K562 (cell line): Measurements from ENCODE around the gene ADM5. TPM values are rescaled to one million over a fixed set of nuclear protein-coding genes. Genes with fewer than 3 reads are reported as not detected.

Experiments used
- ATAC-seq: fragments of 200-7000 bp; cut with Tn5 transposase; 3 replicates; pipeline ENCODE4 v1.9.1; 2020; ENCODE audit warnings: moderate library complexity
- BruUV-seq: library from RNA; stranded (reverse); fragments of 400-500 nt; replicated peaks from 2 replicates; lab custom pipeline; 2021; lab: Mats Ljungman, UMichigan
- CTCF ChIA-PET: fragments of 300-600 bp; formaldehyde crosslinking; extraction: SDS; loops from one replicate; lab custom pipeline; 2021; ENCODE audit warnings: low intra/inter-chr PET ratio; lab: Yijun Ruan, JAX
- POLR2A ChIA-PET: fragments of 300-600, 350-650 bp; sonication (Branson Sonifier 250); formaldehyde crosslinking; extraction: SDS; loops from one replicate; lab custom pipeline; 2021; ENCODE audit warnings: antibody characterized with exemption, inconsistent platforms; lab: Yijun Ruan, JAX
- DNase-seq, 4 experiments: peaks; one replicate each; pipeline versions ENCODE4 v3.0.0 to v3.0.0-alpha.2; 2011 to 2018; ENCODE audit warnings: low spot score in 3 of 4, mixed read lengths in 3 of 4; ENCODE audit errors: extremely low read depth in 1 of 4
- FAIRE-seq: peaks from 2 replicates; lab custom pipeline; 2011; peaks lifted over from hg19 to GRCh38; lab: Jason Lieb, UNC
- H2AFZ ChIP-seq: 2 replicates; pipeline ENCODE4 v1.6.0; 2011; ENCODE audit warnings: low read depth, low read length, control low read depth, inconsistent platforms
- H3K27ac ChIP-seq: fragments of 200-600 bp; 3 replicates; pipeline ENCODE4 v1.8.0; 2011; ENCODE audit warnings: low read depth, mild to moderate bottlenecking, control low read depth, inconsistent platforms, low read length, moderate library complexity, mixed read lengths; ENCODE audit errors: extremely low read depth
- H3K27me3 ChIP-seq, 2 experiments: fragments of 300-600 bp in 1 of 2; 2 replicates in 1 of 2; 3 replicates in 1 of 2; pipeline versions ENCODE4 v1.6.0 to v1.8.0; 2011; ENCODE audit warnings: inconsistent platforms in 2 of 2, low read length in 2 of 2, mild to moderate bottlenecking in 1 of 2, mixed read lengths in 1 of 2, moderate library complexity in 1 of 2; ENCODE audit not compliant: control insufficient read depth in 2 of 2, insufficient read depth in 2 of 2
- H3K36me3 ChIP-seq: fragments of 300-600 bp; 3 replicates; pipeline ENCODE4 v1.8.0; 2011; ENCODE audit warnings: mild to moderate bottlenecking, low read length, inconsistent platforms; ENCODE audit not compliant: control insufficient read depth, insufficient read depth
- H3K4me1 ChIP-seq, 2 experiments: fragments of 200-600 bp in 1 of 2; replicated peaks in 1 of 2; 2 replicates in 1 of 2; 3 replicates in 1 of 2; pipeline versions ENCODE4 v1.5.1 to v1.8.0; 2011; ENCODE audit warnings: inconsistent platforms in 2 of 2, low read length in 2 of 2, mild to moderate bottlenecking in 1 of 2, mixed read lengths in 1 of 2, moderate library complexity in 1 of 2; ENCODE audit not compliant: control insufficient read depth in 2 of 2, insufficient read depth in 2 of 2
- H3K4me2 ChIP-seq: 2 replicates; pipeline ENCODE4 v1.6.1; 2011; ENCODE audit warnings: low read length, control low read depth, inconsistent platforms, mixed read lengths; ENCODE audit not compliant: insufficient read depth
- H3K4me3 ChIP-seq: fragments of 200-600 bp; sonication (generic), shearing (Covaris generic); 2 replicates; pipeline ENCODE4 v1.5.1; 2016; ENCODE audit warnings: control low read depth, inconsistent platforms
- H3K79me2 ChIP-seq: fragments of 200-600 bp; 3 replicates; pipeline ENCODE4 v1.8.0; 2011; ENCODE audit warnings: low read length, inconsistent platforms; ENCODE audit not compliant: control insufficient read depth, insufficient read depth
- H3K9ac ChIP-seq, 2 experiments: 2 replicates each; pipeline versions ENCODE4 v1.6.0 to v1.6.1; 2011; ENCODE audit warnings: low read depth in 2 of 2, low read length in 2 of 2, control low read depth in 1 of 2, inconsistent platforms in 1 of 2, mild to moderate bottlenecking in 1 of 2, mixed read lengths in 1 of 2; ENCODE audit not compliant: insufficient read depth in 1 of 2
- H3K9me1 ChIP-seq: one replicate; pipeline ENCODE4 v1.6.0; 2011; ENCODE audit warnings: inconsistent platforms, mild to moderate bottlenecking, low read length, moderate library complexity; ENCODE audit not compliant: control insufficient read depth, insufficient read depth
- H3K9me3 ChIP-seq: replicated peaks from 2 replicates; pipeline ENCODE4 v1.5.1; 2011; ENCODE audit warnings: low read depth, low read length, inconsistent platforms; ENCODE audit not compliant: control insufficient read depth, insufficient read depth
- H4K20me1 ChIP-seq: replicated peaks from 2 replicates; pipeline ENCODE4 v1.6.1; 2011; ENCODE audit warnings: low read length, inconsistent platforms, mixed read lengths; ENCODE audit not compliant: control insufficient read depth, insufficient read depth
- ZKSCAN1 ChIP-seq: fragments of 150-350 bp; IDR thresholded peaks from 2 replicates; pipeline ENCODE4 v1.6.1; 2016; ENCODE audit warnings: low read depth, low read length
- WGBS: fragments of 100-300 bp; shearing (Covaris generic); methylation state at CpG from one replicate; pipeline ENCODE4 v1.1.6; 2016; ENCODE audit warnings: low coverage, mixed read lengths; ENCODE audit not compliant: insufficient coverage; ENCODE audit errors: missing lambda C conversion rate; 5-methylcytosine and 5-hydroxymethylcytosine counted together
- in situ Hi-C: fragments of 300-500 bp; cut with MboI; formaldehyde crosslinking; loops from 4 replicates; pipeline ENCODE4 v1.15.0; 2018; ENCODE audit warnings: inconsistent platforms, mixed read lengths
- intact Hi-C: fragments of 100-400 bp; cut with micrococcal nuclease; formaldehyde crosslinking; loops from 2 replicates; pipeline ENCODE4 v1.14.2; 2022
- polyA plus RNA-seq, 8 experiments: library from polyadenylated mRNA; depleted of rRNA in 4 of 8; stranded (reverse) in 5 of 8; unstranded in 3 of 8; fragments of >200 nt; fragmentation: Nextera tagmentation in 2 of 8; fragmentation: Illumina TruSeq in 1 of 8; extraction: Ambion mirVana in 2 of 8; extraction: Trizol in 1 of 8; gene quantifications; 2 replicates each; pipeline versions ENCODE4 v1.2.1 to v1.2.3, GENCODE V29; 2011 to 2014; ENCODE audit warnings: inconsistent platforms in 1 of 8, missing spikeins in 1 of 8
- total RNA-seq, 7 experiments: library from RNA; depleted of rRNA in 6 of 7; stranded (reverse); fragments of >200 nt in 6 of 7; fragmentation: Illumina TruSeq in 2 of 7; extraction: Trizol in 2 of 7; gene quantifications; 2 replicates each; pipeline versions ENCODE4 v1.2.1 to v1.2.3, GENCODE V29; 2011 to 2021; ENCODE audit warnings: low replicate concordance in 1 of 7
- TF ChIP-seq, protein P1 (sequence below): fragments of 450-650 bp; IDR thresholded peaks from one replicate; pipeline ENCODE4 v1.6.1; 2018; ENCODE audit warnings: mild to moderate bottlenecking, moderate library complexity; ENCODE audit not compliant: partially characterized antibody

ADM5 gene
- total and polyA plus RNA-seq, 9 of the 15 experiments (the other 6 are each of a cell fraction or from before 2014, with no cell fraction given): 0.13 to 8.4 (median 2.0) TPM; not detected in 1

DNA sequence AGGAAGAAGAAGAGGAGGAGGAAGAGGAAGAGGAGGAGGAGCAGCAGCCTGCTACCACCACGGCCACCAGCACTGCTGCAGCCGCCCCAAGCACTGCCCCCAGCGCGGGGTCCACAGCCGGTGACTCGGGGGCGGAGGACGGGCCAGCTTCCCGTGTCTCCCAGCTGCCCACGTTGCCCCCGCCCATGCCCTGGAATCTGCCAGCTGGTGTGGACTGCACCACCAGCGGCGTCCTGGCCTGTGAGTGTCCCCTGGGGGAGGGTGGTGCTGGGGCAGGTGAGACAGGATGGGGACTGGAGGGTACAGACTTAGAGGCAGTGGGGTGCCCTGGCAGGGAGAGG lies 36.0 kb upstream of the ADM5 start (continued):
- TF ChIP-seq, protein P1, sequence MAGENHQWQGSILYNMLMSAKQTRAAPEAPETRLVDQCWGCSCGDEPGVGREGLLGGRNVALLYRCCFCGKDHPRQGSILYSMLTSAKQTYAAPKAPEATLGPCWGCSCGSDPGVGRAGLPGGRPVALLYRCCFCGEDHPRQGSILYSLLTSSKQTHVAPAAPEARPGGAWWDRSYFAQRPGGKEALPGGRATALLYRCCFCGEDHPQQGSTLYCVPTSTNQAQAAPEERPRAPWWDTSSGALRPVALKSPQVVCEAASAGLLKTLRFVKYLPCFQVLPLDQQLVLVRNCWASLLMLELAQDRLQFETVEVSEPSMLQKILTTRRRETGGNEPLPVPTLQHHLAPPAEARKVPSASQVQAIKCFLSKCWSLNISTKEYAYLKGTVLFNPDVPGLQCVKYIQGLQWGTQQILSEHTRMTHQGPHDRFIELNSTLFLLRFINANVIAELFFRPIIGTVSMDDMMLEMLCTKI: no peak

DNA sequence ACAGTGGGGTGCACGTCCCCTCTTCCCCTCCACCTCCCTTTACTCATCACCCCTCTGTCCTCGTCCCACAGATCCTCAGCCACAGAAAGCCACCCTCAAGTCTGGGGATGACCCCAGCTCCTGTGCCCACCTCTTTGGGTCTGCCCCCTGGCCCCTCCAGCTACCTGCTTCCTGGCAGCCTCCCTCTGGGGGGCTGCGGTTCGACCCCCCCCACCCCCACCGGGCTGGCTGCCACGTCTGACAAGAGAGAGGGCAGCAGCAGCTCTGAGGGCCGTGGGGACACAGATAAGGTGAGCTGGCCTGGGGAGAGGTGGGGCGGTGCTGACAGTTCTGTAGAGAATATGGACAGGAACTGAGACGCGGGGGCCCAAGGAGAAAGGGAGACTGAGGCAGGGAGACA lies 34.8 kb upstream of the ADM5 start:
- Histone ChIP-seq H2AFZ (no peak overlapping the region), H3K36me3 (peaks cover 89% of the 10 kb centered on the region; the same call in 2 of the 3 replicates), H3K4me3 (no peak overlapping the region), H3K79me2 (no peaks in the 10 kb centered on the region), H3K9ac (no peak overlapping the region)
- in situ Hi-C loops: no loop called here
- POLR2A ChIA-PET: interaction anchor here (1.0 to 4.8 kb wide), 5 partner anchors 12 to 21 kb away, joined by 4 to 28 read pairs (median 13); partner anchors contain the start of genes BCL2L12, IRF3, RRAS and SCAF1
- CTCF ChIA-PET: no interaction called here
- BruUV-seq: no TSS peak
- WGBS: 100% methylated on average over 4 of the region's 10 CpGs
- FAIRE-seq: no peak
- TF ChIP-seq ZKSCAN1: no peak
- TF ChIP-seq, all 486 proteins: peak for 0
- H3K4me2 ChIP-seq: no peak overlapping the region
- 0 out of 2 replicates have a peak, but pooled peaks cover 14% of the 10 kb centered on the region for H4K20me1 ChIP-seq
- no peak overlapping the region for H3K27ac ChIP-seq
- ATAC-seq (no peak), DNase-seq (no peak)
- peaks cover 2% of the 10 kb centered on the region for H3K9me1 ChIP-seq
- no peaks in the 10 kb centered on the region for H3K27me3 ChIP-seq
- H3K4me1 ChIP-seq: peaks cover 0 to 18% of the 10 kb centered on the region in 2 experiments; a peak in 2 of 5 replicates
- intact Hi-C loops: no loop called here
- H3K9me3 ChIP-seq: no peaks in the 10 kb centered on the region; the same call in 1 of the 2 replicates
